ENCODE results near the gene ALKBH6. TPM values are rescaled to one million over a fixed set of nuclear protein-coding genes. Genes with fewer than 3 reads are reported as not detected.

The ALKBH6 gene
- total and polyA plus RNA-seq, 9 of the 15 experiments (the other 6 are each of a cell fraction or from before 2014, with no cell fraction given): 0.67 to 62.0 (median 34.5) TPM

DNA sequence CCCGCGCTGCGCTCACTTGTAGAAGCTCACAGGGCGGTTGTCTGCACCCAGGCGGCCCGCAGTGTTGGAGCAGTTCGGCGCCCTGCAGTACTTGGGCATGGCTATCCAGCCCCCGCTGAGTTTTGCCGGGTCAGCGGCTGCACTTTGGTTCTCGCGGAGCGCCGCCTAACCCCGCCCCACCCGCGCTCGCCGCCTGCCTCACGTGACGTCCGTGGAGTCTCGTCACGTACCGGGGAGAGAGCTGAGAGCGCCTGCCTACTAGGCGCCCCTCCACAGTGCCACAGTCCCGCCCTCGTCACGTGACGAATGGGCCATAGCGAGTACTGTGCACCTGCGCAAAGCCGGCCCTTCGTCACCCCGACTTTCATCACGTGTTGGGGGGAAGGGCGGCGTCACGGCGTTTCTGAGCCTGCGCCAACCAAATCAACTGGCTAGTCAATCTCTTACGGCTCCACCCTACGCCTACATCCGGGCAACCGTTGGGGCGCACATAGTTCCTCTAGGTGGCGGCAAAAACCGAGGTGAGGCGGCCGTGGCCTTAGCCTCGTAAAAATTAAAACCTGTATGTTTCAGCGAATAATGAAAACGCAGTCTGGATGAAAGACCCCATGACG is 40.2 kb upstream of the ALKBH6 start, which contains the start of gene THAP8 (continued):
- TF ChIP-seq ZNF518B (CRISPR knock-in tag; IDR thresholded peaks at IDR 0.05): no peak
- TF ChIP-seq RBM15 (IDR thresholded peaks at IDR 0.05; ENCODE audit: insufficient read depth, low read length): no peak
- TF ChIP-seq, protein P1, sequence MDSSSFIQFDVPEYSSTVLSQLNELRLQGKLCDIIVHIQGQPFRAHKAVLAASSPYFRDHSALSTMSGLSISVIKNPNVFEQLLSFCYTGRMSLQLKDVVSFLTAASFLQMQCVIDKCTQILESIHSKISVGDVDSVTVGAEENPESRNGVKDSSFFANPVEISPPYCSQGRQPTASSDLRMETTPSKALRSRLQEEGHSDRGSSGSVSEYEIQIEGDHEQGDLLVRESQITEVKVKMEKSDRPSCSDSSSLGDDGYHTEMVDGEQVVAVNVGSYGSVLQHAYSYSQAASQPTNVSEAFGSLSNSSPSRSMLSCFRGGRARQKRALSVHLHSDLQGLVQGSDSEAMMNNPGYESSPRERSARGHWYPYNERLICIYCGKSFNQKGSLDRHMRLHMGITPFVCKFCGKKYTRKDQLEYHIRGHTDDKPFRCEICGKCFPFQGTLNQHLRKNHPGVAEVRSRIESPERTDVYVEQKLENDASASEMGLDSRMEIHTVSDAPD (CRISPR knock-in tag; IDR thresholded peaks at IDR 0.05): no peak
- TF ChIP-seq E2F6 (IDR thresholded peaks at IDR 0.05; ENCODE audit: borderline replicate concordance in 1 of 2, extremely low read depth in 1 of 2, insufficient read depth in 1 of 2, insufficient read length in 1 of 2, low read depth in 1 of 2, low read length in 1 of 2, poor library complexity in 1 of 2, severe bottlenecking in 1 of 2): peak; percentile 11 to 69
- TF ChIP-seq RBM39 (optimal IDR thresholded peaks at IDR 0.05; ENCODE audit: low read depth, low read length): no peak
- TF ChIP-seq RBM34 (IDR thresholded peaks at IDR 0.05; ENCODE audit: borderline replicate concordance, insufficient read depth, low read length): no peak
- TF ChIP-seq TRIM28 (IDR thresholded peaks at IDR 0.05): no peak; the same call in none of the 2 replicates
- TF ChIP-seq MTA2 (IDR thresholded peaks at IDR 0.05; ENCODE audit: low read depth): no peak
- no peak for TF ChIP-seq CREB3 (tag; conservative IDR thresholded peaks at IDR 0.05; ENCODE audit: low read depth)
- no peak for TF ChIP-seq ELF4 (CRISPR knock-in tag; IDR thresholded peaks at IDR 0.05)
- TF ChIP-seq ZSCAN29 (IDR thresholded peaks at IDR 0.05): no peak
- no peak for TF ChIP-seq MIER1 (IDR thresholded peaks at IDR 0.05; ENCODE audit: low read depth)
- no peak for TF ChIP-seq ERF (CRISPR knock-in tag; IDR thresholded peaks at IDR 0.05)
- TF ChIP-seq SMAD2 (IDR thresholded peaks at IDR 0.05; ENCODE audit: low read depth, low read length): no peak
- peak; percentile 10 to 53; a peak in 1 of 4 replicates for TF ChIP-seq SIN3A (IDR thresholded peaks at IDR 0.05; ENCODE audit: borderline replicate concordance in 2 of 2, control insufficient read depth in 1 of 2, low read depth in 2 of 2, low read length in 2 of 2)
- no peak for TF ChIP-seq SAP30 (IDR thresholded peaks at IDR 0.05; ENCODE audit: borderline replicate concordance, insufficient read depth, low read depth, low read length, poor library complexity, severe bottlenecking)
- no peak; the same call in 1 of the 2 replicates for TF ChIP-seq KAT7 (CRISPR knock-in tag; IDR thresholded peaks at IDR 0.05; ENCODE audit: borderline replicate concordance)
- no peak for TF ChIP-seq HMG20A (CRISPR knock-in tag; conservative IDR thresholded peaks at IDR 0.05)
- TF ChIP-seq FOXA3 (CRISPR knock-in tag; conservative IDR thresholded peaks at IDR 0.05 in 1 of 2, IDR thresholded peaks at IDR 0.05 in 1 of 2): no peak
- TF ChIP-seq DNMT1 (IDR thresholded peaks at IDR 0.05): no peak

Data from K562 (cell line).